ENCODE results near the gene AGAP5. TPM values are rescaled to one million over a fixed set of nuclear protein-coding genes. Genes with fewer than 3 reads are reported as not detected.
"Not testable (repeated sequence)": the region's sequence is repeated elsewhere in the genome, so short reads cannot be mapped to it uniquely, and the experiment has no call there.

Gene AGAP5
- total RNA-seq, 1 donor from 2014 or later = 2.6 TPM

GRCh38 chr10:73663621-73664020 is 34.3 kb downstream of the AGAP5 start:
- H3K4me3 ChIP-seq (ENCODE audit: low read depth, low read length); H3K27me3 ChIP-seq (ENCODE audit: control insufficient read depth, insufficient read depth, low read length); DNase-seq (ENCODE audit: low read depth); H3K36me3 ChIP-seq (ENCODE audit: control insufficient read depth, insufficient read depth, low read length): not testable (repeated sequence)

DNA sequence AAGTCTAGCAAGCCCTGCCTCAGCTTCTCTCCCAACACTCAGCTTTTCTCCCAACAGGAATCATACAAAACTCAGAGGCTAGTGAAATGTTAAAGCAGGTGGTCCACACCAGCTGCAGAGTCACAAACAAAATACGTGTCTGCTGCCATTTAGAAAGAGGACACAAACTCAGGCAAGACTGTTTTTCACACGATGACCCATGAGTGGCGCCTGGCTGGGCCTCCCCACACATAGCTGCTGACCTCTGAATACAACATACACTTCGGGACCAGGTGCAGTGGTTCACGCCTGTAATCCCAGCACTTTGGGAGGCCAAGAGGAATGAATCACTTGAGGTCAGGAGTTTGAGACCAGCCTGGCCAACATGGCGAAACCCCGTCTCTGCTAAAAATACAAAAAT is 35.2 kb downstream of the AGAP5 start:
- not testable (repeated sequence) for DNase-seq (ENCODE audit: low read depth); H3K4me3 ChIP-seq (ENCODE audit: low read depth, low read length); H3K36me3 ChIP-seq (ENCODE audit: control insufficient read depth, insufficient read depth, low read length); H3K27me3 ChIP-seq (ENCODE audit: control insufficient read depth, insufficient read depth, low read length)

GRCh38 chr10:73655990-73656298 is 42.0 kb downstream of the AGAP5 start, which contains the start of gene SYNPO2L:
SYNPO2L (minus strand) TSS chr10:73656029; CDS start chr10:73655922, 107 bp downstream.
- Histone ChIP-seq H3K36me3 (ENCODE audit: control insufficient read depth, insufficient read depth, low read length) (no peaks in the 10 kb centered on the region), H3K27me3 (ENCODE audit: control insufficient read depth, insufficient read depth, low read length) (no peaks in the 10 kb centered on the region), H3K4me3 (ENCODE audit: low read depth, low read length) (no peak within 1 kb of the TSS)
- no peak for DNase-seq (ENCODE audit: low read depth)
- no peak for TF ChIP-seq CTCF (IDR thresholded peaks at IDR 0.05; ENCODE audit: insufficient read depth, low read length, poor library complexity, severe bottlenecking)

GRCh38 chr10:73655257-73655989 is 42.5 kb downstream of the AGAP5 start:
- H3K4me3 ChIP-seq (ENCODE audit: low read depth, low read length) = no peak overlapping the region
- no peak for DNase-seq (ENCODE audit: low read depth)
- no peaks in the 10 kb centered on the region for H3K36me3 ChIP-seq (ENCODE audit: control insufficient read depth, insufficient read depth, low read length)
- no peak for TF ChIP-seq CTCF (IDR thresholded peaks at IDR 0.05; ENCODE audit: insufficient read depth, low read length, poor library complexity, severe bottlenecking)
- H3K27me3 ChIP-seq (ENCODE audit: control insufficient read depth, insufficient read depth, low read length) = no peaks in the 10 kb centered on the region

DNA sequence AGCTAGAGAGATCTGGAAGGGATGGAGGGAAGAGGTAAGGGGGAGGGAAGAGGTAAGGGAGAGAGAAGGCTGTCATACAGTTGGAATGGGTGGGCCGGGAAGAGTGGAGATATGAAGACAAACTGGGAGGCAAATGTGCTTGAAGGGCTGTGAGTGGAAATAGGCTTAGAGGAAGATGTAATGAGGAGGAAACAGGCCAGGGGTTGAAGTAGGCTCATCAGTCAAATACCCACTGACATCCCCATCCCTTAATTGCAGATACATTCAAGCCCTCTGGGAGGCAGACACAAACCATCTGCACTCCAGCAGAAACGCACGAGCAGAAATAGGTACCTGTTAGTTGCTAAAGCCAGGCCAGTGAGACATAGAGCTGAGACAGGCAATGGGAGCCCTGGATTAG is 44.2 kb downstream of the AGAP5 start:
- H3K27me3 ChIP-seq (ENCODE audit: control insufficient read depth, insufficient read depth, low read length) = no peaks in the 10 kb centered on the region
- peak; percentile 21 for TF ChIP-seq CTCF (IDR thresholded peaks at IDR 0.05; ENCODE audit: insufficient read depth, low read length, poor library complexity, severe bottlenecking)
- no peak overlapping the region for H3K4me3 ChIP-seq (ENCODE audit: low read depth, low read length)
- DNase-seq (ENCODE audit: low read depth) = no peak
- H3K36me3 ChIP-seq (ENCODE audit: control insufficient read depth, insufficient read depth, low read length) = no peaks in the 10 kb centered on the region

GRCh38 chr10:73653195-73653594 is 44.7 kb downstream of the AGAP5 start:
- H3K36me3 ChIP-seq (ENCODE audit: control insufficient read depth, insufficient read depth, low read length) = no peaks in the 10 kb centered on the region
- no peak for DNase-seq (ENCODE audit: low read depth)
- no peak for TF ChIP-seq CTCF (IDR thresholded peaks at IDR 0.05; ENCODE audit: insufficient read depth, low read length, poor library complexity, severe bottlenecking)
- H3K27me3 ChIP-seq (ENCODE audit: control insufficient read depth, insufficient read depth, low read length) = no peaks in the 10 kb centered on the region
- no peak overlapping the region for H3K4me3 ChIP-seq (ENCODE audit: low read depth, low read length)

All from kidney epithelial cell (primary cell).